HG03439 (cell line): ENCODE data around the gene GSTP1.
"Not testable (repeated sequence)": the region's sequence is repeated elsewhere in the genome, so short reads cannot be mapped to it uniquely, and the experiment has no call there.

Source experiments
- ATAC-seq: cut with Tn5 transposase; IDR thresholded peaks from one replicate; pipeline ENCODE4 v1.9.1; 2021; ENCODE audit warnings: mild to moderate bottlenecking, moderate library complexity; ENCODE audit not compliant: unreplicated experiment

Gene GSTP1

GRCh38 chr11:67562963-67563704 lies 20.5 kb upstream of the GSTP1 start:
- ATAC-seq, result no peak

GRCh38 chr11:67563705-67564114 lies 19.9 kb upstream of the GSTP1 start:
- ATAC-seq, result not testable (repeated sequence)

GRCh38 chr11:67564230-67564629 lies 19.4 kb upstream of the GSTP1 start:
- no peak for ATAC-seq

- ATAC-seq, result no peak
Measured at GRCh38 chr11:67571443-67571842, 12.2 kb upstream of the GSTP1 start.

- ATAC-seq, result no peak
Measured at GRCh38 chr11:67572305-67572704, 11.3 kb upstream of the GSTP1 start.

- ATAC-seq, result no peak
Measured at GRCh38 chr11:67572747-67573419, 10.7 kb upstream of the GSTP1 start.

GRCh38 chr11:67574938-67575337 lies 8.7 kb upstream of the GSTP1 start:
- no peak for ATAC-seq

GRCh38 chr11:67576735-67577475 lies 6.7 kb upstream of the GSTP1 start:
- no peak for ATAC-seq

GRCh38 chr11:67577951-67578350 lies 5.7 kb upstream of the GSTP1 start:
- no peak for ATAC-seq

GRCh38 chr11:67581469-67581868 lies 2.1 kb upstream of the GSTP1 start:
- no peak for ATAC-seq

- no peak for ATAC-seq
Measured at GRCh38 chr11:67582011-67582410, 1.6 kb upstream of the GSTP1 start.

- no peak for ATAC-seq
Measured at GRCh38 chr11:67584205-67584880, 731 bp downstream of the GSTP1 start.

- ATAC-seq, result no peak
Measured at GRCh38 chr11:67584881-67585873, 1.6 kb downstream of the GSTP1 start.

- ATAC-seq, result no peak
Measured at GRCh38 chr11:67585911-67586310, 2.3 kb downstream of the GSTP1 start.

- no peak for ATAC-seq
Measured at GRCh38 chr11:67586568-67587250, 3.1 kb downstream of the GSTP1 start.

GRCh38 chr11:67588136-67588503 lies 4.5 kb downstream of the GSTP1 start:
- ATAC-seq, result peak; percentile 12

- not testable (repeated sequence) for ATAC-seq
Measured at GRCh38 chr11:67588899-67589415, 5.3 kb downstream of the GSTP1 start.

- ATAC-seq, result no peak
Measured at GRCh38 chr11:67592880-67593564, 9.4 kb downstream of the GSTP1 start.

- no peak for ATAC-seq
Measured at GRCh38 chr11:67593565-67593905, 9.9 kb downstream of the GSTP1 start.
